Stimulated activated CD8-positive, alpha-beta memory T cell treated with anti-CD3 and anti-CD28 coated beads, Interleukin-12 subunit alpha, Interleukin-12 subunit beta, amount 100 ng/mL, for 24 hours (primary cell): ENCODE measurements around the gene MRPL46.
A peak's percentile ranks its signal among the peaks of the same experiment; 100 is the strongest.
"Not testable (repeated sequence)": the region's sequence is repeated elsewhere in the genome, so short reads cannot be mapped to it uniquely, and the experiment has no call there.

Experiments
- DNase-seq: peaks from one replicate; pipeline ENCODE4 v3.0.0-alpha.2; 2020; ENCODE audit errors: extremely low read depth

The MRPL46 gene

DNA sequence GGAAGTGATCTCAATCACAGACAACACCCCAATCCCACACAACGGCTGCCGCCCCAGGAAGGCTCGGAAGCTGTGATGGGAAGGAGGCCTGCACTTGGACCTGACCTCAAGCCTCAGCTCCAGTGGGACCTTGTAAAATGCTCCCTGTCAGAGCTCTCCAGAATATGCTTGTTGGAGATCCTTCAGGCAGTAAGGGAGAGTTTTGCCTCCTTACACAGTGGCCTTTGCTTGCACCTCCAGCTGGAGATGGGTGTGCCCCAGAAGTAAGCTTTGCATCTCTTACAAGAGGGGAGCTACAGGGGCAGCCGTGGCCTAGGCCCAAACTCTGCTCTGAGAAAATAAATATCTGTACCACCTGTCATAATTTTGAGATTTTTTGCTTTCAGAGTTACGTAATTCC is 10.7 kb upstream of the MRPL46 start:
- no peak for DNase-seq

DNA sequence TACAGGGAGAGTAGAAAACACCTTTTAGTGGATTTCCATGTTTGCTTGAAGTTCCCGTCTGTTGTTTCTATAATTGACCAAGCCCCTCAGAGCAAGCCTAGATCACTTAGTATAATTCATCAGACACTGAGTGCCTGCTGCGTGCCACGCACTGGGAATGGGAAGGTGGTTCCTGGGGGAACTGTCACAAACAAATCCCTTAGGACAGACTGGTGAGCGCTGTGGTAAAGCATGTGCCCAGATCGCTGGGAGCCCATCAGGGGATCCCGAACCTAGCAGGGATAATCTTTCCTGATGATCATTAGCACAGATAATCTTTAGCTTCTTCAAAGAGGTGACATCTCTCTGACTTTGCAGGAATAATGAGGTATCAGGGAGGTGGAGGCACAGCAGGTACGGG is 9.9 kb upstream of the MRPL46 start:
- no peak for DNase-seq

DNA sequence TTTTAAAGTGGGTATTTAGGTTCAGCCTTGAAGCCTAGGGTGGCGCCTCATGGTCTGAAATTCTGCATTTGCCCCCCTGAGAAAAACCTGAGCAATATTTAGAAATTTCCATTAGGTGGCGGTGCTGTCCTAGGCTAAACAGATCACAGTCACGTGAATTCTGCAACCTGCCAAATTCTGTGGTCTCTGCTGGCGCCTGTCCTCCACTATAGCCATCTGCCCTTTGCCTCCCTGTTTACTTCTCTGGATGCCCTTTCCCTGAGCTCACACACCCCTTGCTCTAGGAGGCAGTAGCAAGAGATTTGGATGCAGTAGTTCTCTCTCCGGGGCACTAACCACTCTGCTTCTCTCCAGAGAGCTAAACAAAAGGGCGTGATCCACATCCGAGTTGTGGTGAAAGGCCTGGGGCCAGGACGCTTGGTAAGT is 9.5 kb upstream of the MRPL46 start:
- no peak for DNase-seq

GRCh38 chr15:88473661-88474293 is 6.6 kb upstream of the MRPL46 start:
- not testable (repeated sequence) for DNase-seq

GRCh38 chr15:88472225-88472624 is 5.0 kb upstream of the MRPL46 start:
- no peak for DNase-seq

- no peak for DNase-seq
Measured at GRCh38 chr15:88470625-88471372, 3.6 kb upstream of the MRPL46 start.

GRCh38 chr15:88469321-88469720 is 2.1 kb upstream of the MRPL46 start:
- no peak for DNase-seq

DNA sequence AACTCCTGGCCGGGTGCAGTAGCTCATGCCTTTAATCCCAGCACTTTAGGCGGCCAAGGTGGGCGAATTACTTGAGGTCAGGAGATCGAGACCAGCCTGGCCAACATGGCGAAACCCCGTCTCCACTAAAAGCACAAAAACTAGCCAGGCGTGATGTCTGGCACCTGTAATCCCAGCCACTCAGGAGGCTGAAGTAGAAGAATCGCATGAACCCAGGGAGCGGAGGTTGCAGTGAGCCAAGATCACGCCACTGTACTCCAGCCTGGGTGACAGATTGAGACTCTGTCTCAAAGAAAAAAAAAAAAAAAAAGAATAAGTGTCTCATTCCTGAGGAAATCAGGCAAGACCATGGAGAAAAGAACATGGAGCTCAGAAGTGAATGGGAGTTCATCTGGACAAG is 1.5 kb upstream of the MRPL46 start:
- DNase-seq: not testable (repeated sequence)

- DNase-seq: no peak
Measured at GRCh38 chr15:88467935-88468528, 844 bp upstream of the MRPL46 start.

DNA sequence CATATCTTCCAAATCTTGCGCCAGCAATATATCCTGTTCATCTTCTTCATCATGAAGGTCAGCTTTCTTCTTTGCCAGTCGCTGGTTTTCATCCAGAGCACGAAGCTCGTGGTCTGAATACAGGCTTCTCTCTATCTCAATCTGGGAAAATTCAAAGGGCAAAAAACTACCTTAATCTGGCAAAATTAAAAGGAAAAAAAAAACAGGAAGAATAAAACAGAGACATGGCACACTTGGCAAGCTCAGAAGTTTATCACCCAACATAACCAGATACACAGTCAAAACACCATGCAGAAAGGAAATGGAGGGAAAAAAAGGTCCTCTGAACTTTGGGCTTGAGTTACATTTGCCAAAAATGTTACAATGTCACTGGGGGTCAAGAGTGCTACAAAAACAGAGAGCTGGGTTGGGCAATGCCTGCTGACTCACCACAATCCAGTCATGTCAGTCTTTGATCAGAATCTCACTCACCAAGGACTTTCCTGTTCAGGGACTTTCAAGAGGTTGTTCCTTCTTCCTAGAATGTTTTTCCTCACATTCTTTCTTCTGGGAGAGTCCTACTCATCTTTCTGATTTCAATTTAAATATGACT is 1.5 kb downstream of the MRPL46 start:
- DNase-seq: no peak

DNA sequence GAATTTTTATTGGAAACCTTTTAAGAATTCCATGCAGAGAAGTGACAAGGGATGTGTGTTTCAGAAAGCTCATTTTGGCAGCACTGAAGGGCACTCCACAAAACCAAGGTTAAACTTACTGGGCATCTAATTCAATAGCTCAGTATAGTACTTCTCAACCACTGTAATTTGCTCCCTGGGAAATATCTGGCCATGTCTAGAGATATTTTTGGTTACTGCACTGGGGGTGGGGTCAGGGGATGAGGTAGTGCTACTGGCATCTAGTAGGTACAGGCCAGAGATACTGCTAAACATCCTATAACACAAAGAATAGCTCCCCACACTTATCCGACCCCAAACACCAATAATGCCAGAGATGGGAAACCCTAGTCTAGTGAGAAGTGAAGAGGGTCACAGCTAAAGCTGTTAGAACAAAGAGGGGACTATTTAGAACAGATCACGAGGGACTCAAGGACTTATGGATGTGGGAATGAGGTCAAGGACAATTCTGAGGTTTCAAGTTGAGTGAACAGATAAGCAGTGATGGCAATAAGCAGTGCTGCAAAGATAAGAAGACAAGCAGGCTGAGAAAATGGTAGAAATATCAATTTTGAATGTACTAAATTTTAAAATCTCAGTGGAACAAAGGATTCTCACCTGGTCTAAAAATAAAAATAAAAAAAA is 3.2 kb downstream of the MRPL46 start:
- no peak for DNase-seq

DNA sequence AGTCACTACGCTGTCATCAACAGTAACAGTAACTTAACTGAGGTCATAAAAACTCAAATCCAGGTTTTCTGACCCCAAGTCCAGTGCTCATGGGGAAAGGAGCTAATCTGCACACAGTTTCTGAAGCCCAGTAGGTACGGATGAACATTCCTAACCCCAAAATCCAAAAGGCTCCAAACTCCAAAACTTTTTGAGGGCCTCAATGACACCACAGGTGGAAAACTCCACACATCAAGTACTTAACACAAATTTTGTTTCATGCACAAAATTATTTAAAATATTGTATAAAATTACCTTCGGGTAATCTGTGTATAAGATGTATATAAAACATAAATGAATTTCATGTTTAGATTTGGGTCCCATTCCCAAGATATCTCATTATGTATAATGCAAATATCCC is 10.5 kb downstream of the MRPL46 start:
- no peak for DNase-seq

- peak; percentile 2 for DNase-seq
Measured at GRCh38 chr15:88454867-88455810, 12.0 kb downstream of the MRPL46 start.

DNA sequence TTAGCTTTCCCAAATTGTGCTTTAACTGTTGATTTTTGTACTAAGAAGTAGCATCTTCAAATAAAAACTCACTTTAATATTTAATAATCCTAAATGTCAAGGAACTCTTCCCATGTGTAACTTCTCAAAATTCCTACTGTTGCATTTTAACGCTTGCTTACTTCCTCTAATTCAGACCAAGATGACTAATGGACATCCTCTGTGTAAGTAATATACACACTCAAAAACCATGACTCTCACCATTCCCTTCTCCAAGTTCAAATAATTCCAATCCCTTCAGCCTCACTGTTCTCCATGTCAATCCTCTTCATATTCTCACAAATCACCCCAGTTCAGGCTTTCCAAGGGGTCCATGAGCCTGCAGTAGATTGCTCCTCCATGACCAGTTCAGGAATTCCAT is 13.0 kb downstream of the MRPL46 start:
- DNase-seq: no peak

- no peak for DNase-seq
Measured at GRCh38 chr15:88453651-88454050, 13.5 kb downstream of the MRPL46 start.

DNA sequence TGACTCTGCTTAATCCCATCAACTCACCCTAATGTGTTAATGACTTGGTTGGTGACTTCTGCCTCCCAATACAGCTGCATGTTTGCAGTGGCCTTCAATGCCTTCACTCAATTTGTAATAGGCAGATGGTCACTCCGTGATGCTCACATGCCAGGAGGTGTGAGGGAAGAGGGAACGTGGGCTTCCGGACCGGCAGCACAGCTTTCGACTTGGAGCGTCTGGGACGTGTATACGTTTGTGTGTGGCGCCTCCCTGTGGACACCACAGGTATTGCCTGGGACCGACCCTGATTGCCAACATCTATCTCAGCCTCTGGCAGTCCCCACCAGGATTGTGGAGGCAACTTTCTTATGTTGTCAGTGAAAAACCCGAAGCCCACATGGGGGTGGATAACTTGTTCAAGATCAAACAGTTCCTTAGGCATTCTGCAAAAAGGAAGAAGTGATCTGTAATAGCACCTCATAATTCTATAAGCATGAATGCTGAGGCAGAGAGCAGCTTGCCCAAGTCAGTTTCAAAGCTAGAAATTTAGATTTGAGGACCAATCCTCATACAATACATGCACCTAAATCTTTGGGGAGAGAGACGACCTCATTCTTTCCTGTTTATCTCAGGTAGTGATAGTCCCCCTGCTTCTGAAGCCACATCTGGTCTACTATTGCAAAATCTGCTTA is 16.9 kb downstream of the MRPL46 start:
- DNase-seq: peak; percentile 32

- DNase-seq: no peak
Measured at GRCh38 chr15:88449581-88449980, 17.6 kb downstream of the MRPL46 start.

DNA sequence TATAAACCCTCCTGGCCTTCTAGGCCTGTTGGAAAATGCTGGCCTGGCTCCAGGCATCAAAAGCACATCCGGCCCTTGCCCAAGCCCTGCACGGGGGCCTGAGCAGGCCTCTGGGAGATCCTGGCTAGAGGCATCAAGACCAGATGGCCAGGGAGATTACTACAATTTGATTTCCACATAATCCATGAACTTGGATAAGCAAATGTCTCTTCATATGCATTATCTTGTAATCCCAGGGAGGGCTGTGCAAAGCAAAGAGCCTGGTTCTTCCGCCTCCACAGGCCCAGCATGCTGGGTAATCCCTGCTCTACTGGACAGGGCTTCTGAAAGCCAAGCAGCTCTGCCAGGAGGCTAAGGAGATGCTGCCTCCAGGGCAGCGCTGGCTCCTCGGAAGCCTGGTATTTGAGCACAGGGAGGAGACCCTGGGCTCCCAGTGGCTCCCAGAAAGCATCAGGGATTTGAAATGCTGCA is 18.2 kb downstream of the MRPL46 start:
- no peak for DNase-seq

- no peak for DNase-seq
Measured at GRCh38 chr15:88447741-88448140, 19.4 kb downstream of the MRPL46 start.

GRCh38 chr15:88447206-88447605 is 20.0 kb downstream of the MRPL46 start:
- no peak for DNase-seq
